Common myeloid progenitor, CD34-positive (primary cell): ENCODE data around the gene OLFM2.
A peak's percentile ranks its signal among the peaks of the same experiment; 100 is the strongest.

Source experiments
- CTCF ChIA-PET: fragments of 350-600 bp; sonication (Branson Sonifier 250); formaldehyde crosslinking; loops from one replicate; lab custom pipeline; 2021; ENCODE audit warnings: antibody characterized with exemption; lab: Charles Lee
- POLR2A ChIA-PET: fragments of 350-600 bp; sonication (Branson Sonifier 250); formaldehyde crosslinking; loops from one replicate; lab custom pipeline; 2021; ENCODE audit warnings: antibody characterized with exemption; lab: Charles Lee
- DNase-seq, 3 donors: peaks; one replicate each; pipeline versions ENCODE4 v3.0.0 to v3.0.0-alpha.2; 2013
- H3K27ac ChIP-seq, 2 experiments: 1 replicate in 1 of 2; 2 replicates in 1 of 2; pipeline ENCODE4 v1.7.0; 2013; ENCODE audit warnings: inconsistent platforms in 2 of 2, low read length in 2 of 2, mild to moderate bottlenecking in 2 of 2, low read depth in 1 of 2, moderate library complexity in 1 of 2; ENCODE audit not compliant: severe bottlenecking in 2 of 2, insufficient read depth in 1 of 2, poor library complexity in 1 of 2
- H3K27me3 ChIP-seq, 5 experiments: replicated peaks in 2 of 5; 1 replicate in 3 of 5; 2 replicates in 2 of 5; pipeline versions ENCODE4 v1.6.1 to v1.7.0; 2013; ENCODE audit warnings: low read length in 4 of 5, mild to moderate bottlenecking in 2 of 5, moderate library complexity in 2 of 5, inconsistent platforms in 1 of 5; ENCODE audit not compliant: insufficient read depth in 5 of 5, control insufficient read depth in 4 of 5
- H3K36me3 ChIP-seq, 4 experiments: 1 replicate in 2 of 4; 2 replicates in 2 of 4; pipeline versions ENCODE4 v1.6.1 to v1.7.0; 2013; ENCODE audit warnings: low read length in 3 of 4, control low read depth in 1 of 4, mild to moderate bottlenecking in 1 of 4; ENCODE audit not compliant: control insufficient read depth in 4 of 4, insufficient read depth in 4 of 4
- H3K4me1 ChIP-seq, 4 experiments: 1 replicate in 3 of 4; 2 replicates in 1 of 4; pipeline versions ENCODE4 v1.6.1 to v1.7.1; 2013; ENCODE audit warnings: low read length in 3 of 4, mild to moderate bottlenecking in 3 of 4, control low read depth in 1 of 4, inconsistent platforms in 1 of 4, moderate library complexity in 1 of 4; ENCODE audit not compliant: control insufficient read depth in 4 of 4, insufficient read depth in 4 of 4; ENCODE audit errors: control extremely low read depth in 1 of 4
- H3K4me3 ChIP-seq, 7 experiments: 1 replicate in 4 of 7; 2 replicates in 3 of 7; pipeline versions ENCODE4 v1.5.1 to v1.7.0; 2013; ENCODE audit warnings: mild to moderate bottlenecking in 7 of 7, low read length in 6 of 7, moderate library complexity in 6 of 7, inconsistent platforms in 2 of 7, low read depth in 2 of 7, control low read depth in 1 of 7; ENCODE audit not compliant: insufficient read depth in 4 of 7, control insufficient read depth in 1 of 7; ENCODE audit errors: extremely low read depth in 1 of 7
- H3K9me3 ChIP-seq, 5 experiments: 1 replicate in 4 of 5; 2 replicates in 1 of 5; pipeline versions ENCODE4 v1.6.1 to v1.7.1; 2013; ENCODE audit warnings: low read length in 4 of 5, mild to moderate bottlenecking in 2 of 5, inconsistent platforms in 1 of 5, low read depth in 1 of 5, moderate library complexity in 1 of 5; ENCODE audit not compliant: control insufficient read depth in 4 of 5, insufficient read depth in 2 of 5; ENCODE audit errors: control extremely low read depth in 1 of 5
- WGBS: methylation state at CpG from one replicate; pipeline ENCODE4 v1.1.5; 2013; ENCODE audit not compliant: insufficient coverage; 5-methylcytosine and 5-hydroxymethylcytosine counted together

The OLFM2 gene

DNA sequence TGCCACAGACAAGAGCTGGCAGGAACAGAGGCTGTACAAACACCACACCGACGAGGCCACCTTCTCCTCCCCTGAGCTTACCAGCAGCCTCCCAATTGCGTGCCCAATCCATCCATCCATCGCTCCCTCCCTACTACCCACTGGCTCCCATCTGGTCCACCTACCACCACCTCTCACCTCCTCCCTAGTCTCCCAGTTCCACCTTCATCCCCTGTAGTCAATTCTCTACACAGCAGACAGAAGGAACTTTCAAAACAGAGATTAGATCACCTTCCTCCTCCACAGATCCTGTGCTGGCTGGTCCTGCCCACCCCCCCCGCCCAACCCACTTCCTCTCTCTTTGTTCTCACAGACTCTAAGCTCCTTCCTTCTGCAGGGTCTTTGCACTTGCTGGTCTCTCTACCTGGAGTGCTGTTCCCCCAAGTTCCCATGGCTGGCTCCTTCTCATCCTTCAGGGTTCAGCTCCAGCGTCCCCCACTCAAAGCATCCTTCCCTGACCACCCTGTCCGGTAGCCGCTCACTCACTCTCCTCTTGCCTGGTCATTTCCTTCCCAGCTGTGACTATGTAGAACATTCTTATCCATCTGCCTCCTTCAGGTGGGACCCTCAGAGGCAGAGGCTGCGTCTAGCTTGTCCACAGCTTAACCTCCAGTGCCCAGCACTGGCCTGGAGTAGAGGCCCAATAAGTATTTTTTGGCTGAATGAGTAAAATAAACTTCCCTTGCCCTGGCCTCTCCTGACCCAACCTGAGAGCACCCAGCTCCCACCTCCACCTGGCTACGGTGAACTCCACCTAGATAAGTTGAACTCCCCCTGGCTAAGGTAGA lies 78.2 kb downstream of the OLFM2 start:
- 46% methylated on average over 8 of the region's 10 CpGs for WGBS
- H3K36me3 ChIP-seq = no peaks in the 10 kb centered on the region
- DNase-seq = peak; percentile 13 to 59 (median 49)
- no peak overlapping the region for H3K27ac ChIP-seq
- no peaks in the 10 kb centered on the region for H3K9me3 ChIP-seq
- no peak overlapping the region for H3K4me3 ChIP-seq
- peaks cover 0 to 15% (median 12%) of the 10 kb centered on the region in 4 experiments for H3K4me1 ChIP-seq
- POLR2A ChIA-PET = interaction anchor here (0.7 kb wide), 1 partner anchor 69 kb away, joined by 3 read pairs; no protein-coding TSS in a partner anchor
- H3K27me3 ChIP-seq = no peaks in the 10 kb centered on the region
- CTCF ChIA-PET = interaction anchor here (1.1 kb wide), 2 partner anchors 10 to 653 kb away, joined by 3 read pairs; no protein-coding TSS in a partner anchor

DNA sequence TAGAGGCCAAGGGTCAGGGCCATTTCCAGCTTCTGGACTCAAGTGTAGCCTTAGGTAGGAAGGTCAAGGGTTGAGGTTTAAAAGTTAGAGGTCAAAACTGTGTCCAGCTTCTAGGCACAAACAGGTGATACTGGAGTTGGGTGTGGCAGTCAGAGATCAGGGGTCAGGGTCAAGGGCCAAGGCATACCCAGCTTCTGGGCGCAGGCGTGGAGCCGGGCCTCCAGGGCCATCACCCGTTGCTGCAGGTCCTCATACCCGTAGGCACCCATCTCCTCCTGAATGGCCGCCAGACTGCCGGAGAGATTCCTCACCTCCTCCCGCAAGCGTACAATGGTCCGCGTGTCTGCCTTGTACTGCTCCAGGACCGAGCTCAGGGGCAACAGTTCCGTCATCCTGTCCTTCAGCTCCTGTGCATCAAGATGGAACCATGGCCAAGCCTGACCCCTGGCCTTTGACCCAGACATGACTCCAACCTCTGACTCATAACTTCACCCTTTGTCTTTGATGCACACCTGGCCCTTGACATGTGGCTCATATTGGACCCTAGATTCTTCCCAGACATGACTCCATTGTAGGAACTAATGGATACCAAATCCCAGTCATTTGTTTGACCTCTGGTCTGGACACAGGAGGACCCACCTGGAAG lies 79.1 kb downstream of the OLFM2 start:
- no peak for DNase-seq
- Histone ChIP-seq H3K36me3 (no peaks in the 10 kb centered on the region), H3K4me3 (no peak overlapping the region), H3K27ac (no peak overlapping the region), H3K4me1 (peaks cover 0 to 15% (median 12%) of the 10 kb centered on the region in 4 experiments), H3K27me3 (no peaks in the 10 kb centered on the region), H3K9me3 (no peaks in the 10 kb centered on the region)
- POLR2A ChIA-PET = no interaction called here
- 98% methylated on average over 13 of the region's 13 CpGs for WGBS
- CTCF ChIA-PET = interaction anchor here (1.1 kb wide), 1 partner anchor 652 kb away, joined by 3 read pairs; no protein-coding TSS in a partner anchor

DNA sequence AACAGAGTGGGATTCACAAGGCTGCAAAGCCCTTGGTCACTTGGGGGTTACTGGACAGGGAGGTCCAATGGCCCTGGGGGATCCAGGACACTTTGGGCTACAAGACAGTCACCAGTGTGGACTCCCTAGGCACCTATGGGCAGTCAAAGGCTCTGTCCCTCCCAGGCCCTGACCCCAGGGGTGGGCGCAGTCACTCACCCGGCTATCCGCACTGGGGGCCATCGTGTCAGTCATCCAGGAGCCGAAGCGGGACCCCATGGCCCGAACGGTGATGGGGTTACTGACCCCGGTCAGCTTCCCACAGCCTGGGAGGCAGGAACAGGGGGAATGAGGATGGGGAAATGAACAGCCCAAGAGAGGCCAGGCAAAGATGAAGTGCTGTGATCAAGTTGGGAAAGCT lies 79.7 kb downstream of the OLFM2 start:
- no peak overlapping the region for H3K27ac ChIP-seq
- POLR2A ChIA-PET = no interaction called here
- no peaks in the 10 kb centered on the region for H3K9me3 ChIP-seq
- DNase-seq = no peak
- CTCF ChIA-PET = no interaction called here
- 91% methylated on average over 8 of the region's 9 CpGs for WGBS
- H3K36me3 ChIP-seq = no peaks in the 10 kb centered on the region
- no peaks in the 10 kb centered on the region for H3K27me3 ChIP-seq
- peaks cover 0 to 15% (median 12%) of the 10 kb centered on the region in 4 experiments for H3K4me1 ChIP-seq
- H3K4me3 ChIP-seq = no peak overlapping the region

DNA sequence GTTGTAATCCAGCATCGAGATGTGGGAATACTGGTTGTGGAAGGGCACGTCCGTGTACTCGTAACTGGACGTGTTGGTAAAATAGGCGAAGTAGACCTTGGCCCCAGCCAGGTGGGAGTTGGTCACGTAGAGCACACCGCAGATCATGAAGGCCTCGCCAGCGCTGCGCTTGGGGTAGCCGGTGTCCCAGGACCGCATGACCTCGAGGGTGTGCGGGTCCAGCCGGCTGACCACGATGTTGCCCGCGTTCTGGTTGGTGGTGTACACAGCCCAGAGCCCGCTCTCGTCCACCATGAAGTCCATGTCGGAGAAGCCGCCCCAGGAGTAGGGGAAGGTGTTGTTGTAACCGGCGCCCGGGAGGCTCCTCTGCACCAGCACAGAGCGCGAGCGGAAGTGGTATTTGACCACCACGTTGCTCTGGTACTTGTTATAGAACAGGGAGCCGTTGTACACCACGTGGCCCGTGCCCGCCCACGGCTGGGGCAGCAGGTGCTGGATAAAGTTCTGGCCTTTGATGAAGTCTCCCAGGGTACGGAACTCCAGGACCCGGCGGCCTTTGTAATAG lies 82.0 kb downstream of the OLFM2 start:
- H3K36me3 ChIP-seq = peaks cover 0 to 20% (median 6%) of the 10 kb centered on the region in 4 experiments
- CTCF ChIA-PET = no interaction called here
- peaks cover 0 to 15% (median 12%) of the 10 kb centered on the region in 4 experiments for H3K4me1 ChIP-seq
- no peaks in the 10 kb centered on the region for H3K27me3 ChIP-seq
- H3K9me3 ChIP-seq = no peaks in the 10 kb centered on the region
- H3K27ac ChIP-seq = no peak overlapping the region
- H3K4me3 ChIP-seq = no peak overlapping the region
- WGBS = 98% methylated on average over 38 of the region's 38 CpGs
- DNase-seq = no peak
- POLR2A ChIA-PET = no interaction called here

DNA sequence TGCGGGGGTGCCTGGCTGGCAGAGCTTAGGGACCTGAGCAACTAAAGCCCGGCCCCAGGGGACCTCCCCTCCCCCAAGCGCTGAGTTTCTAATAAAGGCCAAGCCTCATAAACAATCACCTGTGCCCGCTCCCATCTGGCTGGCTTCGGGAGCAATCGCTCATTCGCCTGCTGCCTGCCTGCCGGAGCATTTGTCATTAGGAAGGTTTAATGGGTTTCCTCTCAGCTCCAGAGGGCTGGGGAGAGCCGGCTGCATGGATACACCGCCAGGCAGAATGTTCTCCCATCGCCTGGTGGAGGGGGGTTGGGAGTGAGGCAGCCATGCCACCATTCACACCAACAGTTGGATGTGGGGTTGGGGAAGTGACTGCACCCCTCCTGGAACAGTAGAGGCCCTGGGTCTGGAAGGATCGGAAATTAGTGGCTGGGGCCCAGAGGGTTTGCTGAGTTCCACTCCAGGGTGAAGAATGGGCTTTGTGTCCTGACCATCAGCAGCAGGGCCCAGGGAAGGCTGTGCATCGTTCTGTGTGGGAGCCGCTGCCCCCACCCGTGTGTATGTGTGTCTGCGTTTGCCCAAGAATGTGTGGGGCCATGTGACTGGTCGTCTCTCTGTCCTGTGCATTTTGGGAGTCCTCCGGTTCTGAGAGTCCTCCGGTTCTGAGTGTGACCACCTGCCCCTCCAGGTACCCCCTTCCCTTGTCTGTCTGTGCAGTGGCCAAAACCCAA lies 85.9 kb downstream of the OLFM2 start:
- peaks cover 4 to 59% (median 29%) of the 10 kb centered on the region in 4 experiments for H3K36me3 ChIP-seq
- H3K4me1 ChIP-seq = no peaks in the 10 kb centered on the region
- 91% methylated on average over 18 of the region's 19 CpGs for WGBS
- no peak overlapping the region for H3K4me3 ChIP-seq
- H3K9me3 ChIP-seq = no peaks in the 10 kb centered on the region
- no peak for DNase-seq
- ChIA-PET POLR2A (no interaction called here), CTCF (no interaction called here)
- H3K27me3 ChIP-seq = no peaks in the 10 kb centered on the region
- no peak overlapping the region for H3K27ac ChIP-seq

DNA sequence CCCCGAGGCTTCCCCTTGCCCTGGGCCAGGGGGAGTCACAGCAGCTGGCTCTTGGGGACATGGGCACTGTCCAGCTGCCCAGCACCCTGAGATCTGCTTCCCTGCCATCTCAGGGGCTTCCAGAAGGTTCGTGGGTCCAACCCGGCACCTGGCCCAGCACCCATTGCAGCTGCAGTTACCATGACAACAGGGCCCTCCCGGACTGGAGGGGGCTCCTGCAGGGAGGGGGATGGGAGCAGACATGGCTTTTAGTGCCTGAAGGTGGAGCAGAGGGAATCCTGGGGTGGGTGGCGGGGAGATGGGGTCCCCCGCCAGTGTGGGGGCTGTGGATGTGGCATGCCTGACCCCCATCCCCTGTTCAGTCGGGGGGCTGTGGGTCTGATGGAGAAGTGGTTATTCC lies 86.5 kb downstream of the OLFM2 start:
- ChIA-PET POLR2A (no interaction called here), CTCF (no interaction called here)
- H3K9me3 ChIP-seq = no peaks in the 10 kb centered on the region
- no peak for DNase-seq
- no peak overlapping the region for H3K27ac ChIP-seq
- H3K4me1 ChIP-seq = no peaks in the 10 kb centered on the region
- H3K27me3 ChIP-seq = no peaks in the 10 kb centered on the region
- H3K36me3 ChIP-seq = peaks cover 4 to 65% (median 34%) of the 10 kb centered on the region in 4 experiments
- WGBS = 85% methylated on average over 6 of the region's 7 CpGs
- H3K4me3 ChIP-seq = no peak overlapping the region
